A549 (cell line): ENCODE measurements around the gene KDM1B. TPM values are rescaled to one million over a fixed set of nuclear protein-coding genes. Genes with fewer than 3 reads are reported as not detected.

ENCODE experiments used
- ATAC-seq, 2 experiments: fragments of 200-7000 bp in 1 of 2; fragments of >200 bp in 1 of 2; cut with Nextera tagmentation in 1 of 2; cut with Tn5 transposase in 1 of 2; 3 replicates each; pipeline versions ENCODE4 v1.8.0 to v1.9.1; 2018 to 2020; ENCODE audit warnings: mild to moderate bottlenecking in 1 of 2, moderate library complexity in 1 of 2
- CTCF ChIA-PET: fragments of 300-600 bp; sonication (Branson Sonifier 250); formaldehyde crosslinking; extraction: SDS; loops from one replicate; lab custom pipeline; 2021; ENCODE audit warnings: antibody characterized with exemption, inconsistent platforms; lab: Yijun Ruan, JAX
- POLR2A ChIA-PET: fragments of 350-600 bp; formaldehyde crosslinking; extraction: SDS; loops from one replicate; lab custom pipeline; 2021; ENCODE audit warnings: antibody characterized with exemption, inconsistent platforms; lab: Yijun Ruan, JAX
- DNase-seq, 2 experiments: peaks; one replicate each; pipeline versions ENCODE4 v3.0.0 to v3.0.0-alpha.2; 2011 to 2016; ENCODE audit warnings: low read depth in 1 of 2, low spot score in 1 of 2
- FAIRE-seq: peaks from 2 replicates; lab custom pipeline; 2011; peaks lifted over from hg19 to GRCh38; lab: Jason Lieb, UNC
- H3K27ac ChIP-seq, 2 experiments: fragments of >200 bp; sonication (Bioruptor Twin); formaldehyde crosslinking; 3 replicates each; pipeline ENCODE4 v1.5.1; 2016 to 2017
- H3K4me1 ChIP-seq: fragments of >200 bp; sonication (Bioruptor Twin); formaldehyde crosslinking; 3 replicates; pipeline ENCODE4 v1.6.1; 2016
- H3K4me2 ChIP-seq: fragments of >200 bp; sonication (Bioruptor Twin); formaldehyde crosslinking; 3 replicates; pipeline ENCODE4 v1.6.1; 2016
- H3K4me3 ChIP-seq: fragments of >200 bp; sonication (Bioruptor Twin); formaldehyde crosslinking; 3 replicates; pipeline ENCODE4 v1.5.1; 2016
- H3K9me3 ChIP-seq: fragments of >200 bp; sonication (Bioruptor Twin); formaldehyde crosslinking; 3 replicates; pipeline ENCODE4 v1.6.1; 2016
- BHLHE40 ChIP-seq: IDR thresholded peaks from 2 replicates; pipeline ENCODE4 v1.6.1; 2012; ENCODE audit warnings: low read depth, low read length, inconsistent platforms
- CBX8 ChIP-seq: fragments of 200-600 bp; sonication (generic); IDR thresholded peaks from 2 replicates; pipeline ENCODE4 v1.6.1; 2016
- EHMT2 ChIP-seq: fragments of 200-600 bp; sonication (generic); IDR thresholded peaks from 2 replicates; pipeline ENCODE4 v1.6.1; 2016; ENCODE audit warnings: antibody characterized with exemption, low read depth, mild to moderate bottlenecking, moderate library complexity
- EP300 ChIP-seq, 2 experiments: fragments of >200 bp; sonication (Bioruptor Twin); formaldehyde crosslinking; IDR thresholded peaks; 2 replicates in 1 of 2; 3 replicates in 1 of 2; pipeline ENCODE4 v1.6.1; 2016 to 2017
- ESRRA ChIP-seq: fragments of 150-350 bp; IDR thresholded peaks from 2 replicates; pipeline ENCODE4 v1.6.1; 2014; ENCODE audit warnings: mild to moderate bottlenecking, low read length, borderline replicate concordance
- FOSB ChIP-seq: fragments of 250-450 bp; sonication (Bioruptor Pico); IDR thresholded peaks from 2 replicates; pipeline ENCODE4 v1.5.0; 2020; ENCODE audit warnings: mild to moderate bottlenecking, moderate library complexity
- FOSL2 ChIP-seq, 2 experiments: fragments of 450-650 bp in 1 of 2; fragments of >200 bp in 1 of 2; sonication (Bioruptor Twin) in 1 of 2; formaldehyde crosslinking; IDR thresholded peaks; 2 replicates each; pipeline versions ENCODE4 v1.5.0 to v1.6.1; 2016 to 2020; ENCODE audit warnings: mild to moderate bottlenecking in 1 of 2, moderate library complexity in 1 of 2
- HEYL ChIP-seq: fragments of 250-450 bp; sonication (Bioruptor Pico); IDR thresholded peaks from 2 replicates; pipeline ENCODE4 v1.8.0; 2021; ENCODE audit warnings: mild to moderate bottlenecking, moderate library complexity
- HOXB13 ChIP-seq: fragments of 250-450 bp; sonication (Bioruptor Pico); IDR thresholded peaks from 2 replicates; pipeline ENCODE4 v1.5.0; 2020; ENCODE audit warnings: low read depth, mild to moderate bottlenecking, moderate library complexity
- HOXB5 ChIP-seq: fragments of 250-450 bp; sonication (Bioruptor Pico); IDR thresholded peaks from 2 replicates; pipeline ENCODE4 v1.5.0; 2020; ENCODE audit warnings: mild to moderate bottlenecking, moderate library complexity
- JUN ChIP-seq, 2 experiments: fragments of >200 bp; sonication (Bioruptor Twin); formaldehyde crosslinking; IDR thresholded peaks; 2 replicates in 1 of 2; 3 replicates in 1 of 2; pipeline ENCODE4 v1.6.1; 2016 to 2017
- JUNB ChIP-seq: fragments of >200 bp; sonication (Bioruptor Twin); formaldehyde crosslinking; IDR thresholded peaks from 2 replicates; pipeline ENCODE4 v1.6.1; 2016
- KDM1A ChIP-seq: fragments of 200-600 bp; sonication (generic); IDR thresholded peaks from 2 replicates; pipeline ENCODE4 v1.6.1; 2016; ENCODE audit warnings: low read depth, mild to moderate bottlenecking
- MAFK ChIP-seq: fragments of 450-650 bp; IDR thresholded peaks from 2 replicates; pipeline ENCODE4 v1.6.1; 2014; ENCODE audit not compliant: partially characterized antibody
- MYC ChIP-seq: IDR thresholded peaks from 2 replicates; pipeline ENCODE4 v1.6.1; 2012; ENCODE audit warnings: mild to moderate bottlenecking, inconsistent platforms, low read length, improper control_type of control experiment, borderline replicate concordance
- PBX3 ChIP-seq: IDR thresholded peaks from 2 replicates; pipeline ENCODE4 v1.6.1; 2012
- PHF8 ChIP-seq: fragments of 200-600 bp; sonication (generic); IDR thresholded peaks from 2 replicates; pipeline ENCODE4 v1.6.1; 2016; ENCODE audit warnings: low read depth, mild to moderate bottlenecking, antibody characterized with exemption, moderate library complexity, borderline replicate concordance
- RFX5 ChIP-seq: fragments of 450-650 bp; IDR thresholded peaks from 2 replicates; pipeline ENCODE4 v1.7.1; 2014; ENCODE audit warnings: antibody characterized with exemption, mild to moderate bottlenecking, moderate library complexity
- SREBF2 ChIP-seq: fragments of 450-650 bp; IDR thresholded peaks from 2 replicates; pipeline ENCODE4 v1.6.1; 2014; ENCODE audit warnings: mild to moderate bottlenecking, moderate library complexity
- TFCP2L1 ChIP-seq: fragments of 250-450 bp; sonication (Bioruptor Pico); IDR thresholded peaks from 2 replicates; pipeline ENCODE4 v1.5.0; 2021; ENCODE audit warnings: mild to moderate bottlenecking
- USF2 ChIP-seq: fragments of 450-650 bp; IDR thresholded peaks from 2 replicates; pipeline ENCODE4 v1.6.1; 2014; ENCODE audit warnings: antibody characterized with exemption
- WGBS: methylation state at CpG from one replicate; pipeline ENCODE4 v1.1.6; 2017; ENCODE audit errors: missing lambda C conversion rate; 5-methylcytosine and 5-hydroxymethylcytosine counted together
- polyA plus RNA-seq, 4 experiments: library from polyadenylated mRNA; depleted of rRNA in 3 of 4; stranded (reverse); fragments of >200 nt; fragmentation: RNase III in 1 of 4; extraction: RNeasy Plus Mini Kit Qiagen cat#74134 plus additional on column Dnase treatment in 1 of 4; gene quantifications; 2 replicates in 3 of 4; 3 replicates in 1 of 4; pipeline ENCODE4 v1.2.3, GENCODE V29; 2011 to 2017
- TF ChIP-seq, protein P1 (sequence below): fragments of >200 bp; sonication (Bioruptor Twin); formaldehyde crosslinking; IDR thresholded peaks from 3 replicates; pipeline ENCODE4 v1.6.1; 2016
- TF ChIP-seq, protein P2 (sequence below): IDR thresholded peaks from 2 replicates; pipeline ENCODE4 v1.6.1; 2012
- TF ChIP-seq, protein P3 (sequence below): fragments of >200 bp; sonication (Bioruptor Twin); formaldehyde crosslinking; IDR thresholded peaks from 3 replicates; pipeline ENCODE4 v1.5.1; 2016
- TF ChIP-seq, protein P4 (sequence below): IDR thresholded peaks from 2 replicates; pipeline ENCODE4 v1.6.1; 2012; ENCODE audit warnings: low read depth, borderline replicate concordance

KDM1B gene
- polyA plus RNA-seq, 2 of the 4 experiments (the other 2 are of a cell fraction) = 11.0 to 14.9 TPM

DNA sequence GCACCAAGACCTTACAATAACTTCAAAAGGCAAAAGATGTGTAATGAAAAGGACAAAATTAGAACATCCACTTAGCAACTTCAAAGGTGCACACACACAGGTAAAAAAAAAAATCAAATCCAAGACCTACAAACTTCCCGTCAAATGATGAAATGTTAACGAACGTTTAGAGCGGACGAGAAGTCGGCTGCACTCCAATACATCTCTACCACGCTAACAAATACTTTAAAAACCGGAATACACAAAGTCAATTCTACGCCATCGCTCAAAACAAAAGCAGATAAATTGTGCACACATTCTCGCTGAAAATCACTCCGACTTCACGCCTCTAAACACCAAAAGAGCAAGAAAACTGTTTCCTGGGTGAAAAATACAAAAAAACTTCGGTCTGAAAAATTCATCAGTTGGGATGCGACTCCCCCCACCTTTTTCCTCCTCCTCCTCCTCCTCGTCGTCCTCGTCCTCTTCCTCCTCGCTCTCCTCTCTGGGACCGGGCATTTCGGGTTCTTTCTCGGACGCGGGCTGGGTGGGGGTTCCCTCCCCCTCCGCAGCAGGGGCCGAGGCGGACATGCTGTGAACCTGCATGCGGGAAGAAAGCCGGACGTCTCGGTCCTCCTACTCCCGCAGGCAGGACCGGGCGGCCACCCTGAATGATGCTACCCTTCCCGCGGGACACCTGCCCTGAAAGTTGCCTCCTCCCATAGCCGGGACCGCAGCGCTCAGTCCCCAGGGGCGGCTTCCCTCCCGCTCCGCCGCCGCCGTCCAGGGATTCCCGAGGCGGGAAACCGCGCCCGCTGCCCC, 108.4 kb downstream of the KDM1B start:
- ATAC-seq (peak; percentile 45 to 52; a peak in 5 of 6 replicates), FAIRE-seq (no peak), DNase-seq (peak in 1 of 2 experiments; percentile 8)
- peak overlapping the region; percentile 83 for H3K4me3 ChIP-seq
- ChIA-PET CTCF (no interaction called here), POLR2A (interaction anchor here (0.6 to 1.0 kb wide), 2 partner anchors 17 to 107 kb away, joined by 3 to 4 read pairs; no protein-coding TSS in a partner anchor)
- H3K4me1 ChIP-seq = peaks cover 37% of the 10 kb centered on the region
- peak overlapping the region; percentile 96 to 97 for H3K27ac ChIP-seq
- 2% methylated on average over 22 of the region's 50 CpGs for WGBS
- no peaks in the 10 kb centered on the region for H3K9me3 ChIP-seq
- peak overlapping the region; percentile 84 for H3K4me2 ChIP-seq
- TF ChIP-seq SREBF2 (no peak), JUN (IDR thresholded peaks at IDR 0.05) (no peak), HOXB5 (CRISPR knock-in tag) (no peak), MYC (no peak), FOSL2 (IDR thresholded peaks at IDR 0.05) (no peak), FOSL2 (CRISPR knock-in tag; IDR thresholded peaks at IDR 0.05) (no peak), MAFK (no peak), JUNB (no peak), PHF8 (0 out of 2 replicates have a peak, but pooled peaks have one; percentile 1)
- TF ChIP-seq, protein P1, sequence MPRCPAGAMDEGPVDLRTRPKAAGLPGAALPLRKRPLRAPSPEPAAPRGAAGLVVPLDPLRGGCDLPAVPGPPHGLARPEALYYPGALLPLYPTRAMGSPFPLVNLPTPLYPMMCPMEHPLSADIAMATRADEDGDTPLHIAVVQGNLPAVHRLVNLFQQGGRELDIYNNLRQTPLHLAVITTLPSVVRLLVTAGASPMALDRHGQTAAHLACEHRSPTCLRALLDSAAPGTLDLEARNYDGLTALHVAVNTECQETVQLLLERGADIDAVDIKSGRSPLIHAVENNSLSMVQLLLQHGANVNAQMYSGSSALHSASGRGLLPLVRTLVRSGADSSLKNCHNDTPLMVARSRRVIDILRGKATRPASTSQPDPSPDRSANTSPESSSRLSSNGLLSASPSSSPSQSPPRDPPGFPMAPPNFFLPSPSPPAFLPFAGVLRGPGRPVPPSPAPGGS = no peak
- TF ChIP-seq, protein P2, sequence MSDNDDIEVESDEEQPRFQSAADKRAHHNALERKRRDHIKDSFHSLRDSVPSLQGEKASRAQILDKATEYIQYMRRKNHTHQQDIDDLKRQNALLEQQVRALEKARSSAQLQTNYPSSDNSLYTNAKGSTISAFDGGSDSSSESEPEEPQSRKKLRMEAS = 0 out of 2 replicates have a peak, but pooled peaks have one; percentile 20
- TF ChIP-seq, protein P3, sequence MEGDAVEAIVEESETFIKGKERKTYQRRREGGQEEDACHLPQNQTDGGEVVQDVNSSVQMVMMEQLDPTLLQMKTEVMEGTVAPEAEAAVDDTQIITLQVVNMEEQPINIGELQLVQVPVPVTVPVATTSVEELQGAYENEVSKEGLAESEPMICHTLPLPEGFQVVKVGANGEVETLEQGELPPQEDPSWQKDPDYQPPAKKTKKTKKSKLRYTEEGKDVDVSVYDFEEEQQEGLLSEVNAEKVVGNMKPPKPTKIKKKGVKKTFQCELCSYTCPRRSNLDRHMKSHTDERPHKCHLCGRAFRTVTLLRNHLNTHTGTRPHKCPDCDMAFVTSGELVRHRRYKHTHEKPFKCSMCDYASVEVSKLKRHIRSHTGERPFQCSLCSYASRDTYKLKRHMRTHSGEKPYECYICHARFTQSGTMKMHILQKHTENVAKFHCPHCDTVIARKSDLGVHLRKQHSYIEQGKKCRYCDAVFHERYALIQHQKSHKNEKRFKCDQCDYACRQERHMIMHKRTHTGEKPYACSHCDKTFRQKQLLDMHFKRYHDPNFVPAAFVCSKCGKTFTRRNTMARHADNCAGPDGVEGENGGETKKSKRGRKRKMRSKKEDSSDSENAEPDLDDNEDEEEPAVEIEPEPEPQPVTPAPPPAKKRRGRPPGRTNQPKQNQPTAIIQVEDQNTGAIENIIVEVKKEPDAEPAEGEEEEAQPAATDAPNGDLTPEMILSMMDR = no peak

DNA sequence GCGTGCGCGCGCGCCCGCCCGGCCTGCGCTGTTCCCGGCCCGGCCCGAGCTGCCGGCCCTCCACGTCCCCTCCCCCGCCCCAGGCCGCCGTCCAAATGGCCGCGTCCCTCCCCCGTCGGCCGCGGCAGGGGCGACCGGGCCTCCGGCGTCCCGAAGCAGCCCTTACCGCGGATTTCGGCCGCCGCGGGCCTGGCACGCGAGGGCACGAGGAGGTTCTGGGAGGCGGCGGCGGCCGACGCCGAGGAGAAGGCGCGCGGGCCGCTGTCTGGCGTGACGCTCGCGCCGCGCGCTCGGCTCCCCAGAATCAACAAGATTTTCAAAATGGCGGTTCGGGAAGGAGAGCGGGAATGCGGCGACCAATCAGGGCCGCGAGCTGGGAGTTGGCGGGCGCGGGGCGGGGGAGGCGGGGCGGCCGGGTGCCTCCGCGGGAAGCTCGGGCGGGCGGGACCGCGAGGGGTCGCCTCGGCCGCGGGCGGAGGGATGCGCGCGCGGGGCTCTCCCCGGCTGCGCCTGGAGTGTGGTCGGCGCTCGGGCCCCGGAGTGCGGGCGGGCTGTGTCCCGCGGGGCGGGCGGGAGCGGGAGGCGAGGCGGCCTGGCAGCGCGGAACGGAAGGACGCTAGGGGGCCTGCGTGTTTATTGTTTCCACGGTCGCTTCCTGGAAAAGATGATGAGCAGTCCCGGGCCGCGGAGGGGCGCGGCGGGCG, 109.1 kb downstream of the KDM1B start, which contains the start of gene DEK:
Gene DEK, minus strand, starts transcription at position 312 of the 704 bp plus-strand sequence. CDS start 543 bp downstream, outside the sequence.
- peak within 1 kb of the TSS; percentile 88 for H3K4me2 ChIP-seq
- H3K27ac ChIP-seq = peak within 1 kb of the TSS; percentile 96 to 97
- ATAC-seq = peak; percentile 81 to 91
- peaks cover 37% of the 10 kb centered on the region for H3K4me1 ChIP-seq
- peak within 1 kb of the TSS; percentile 83 for H3K4me3 ChIP-seq
- WGBS = 2% methylated on average over 26 of the region's 113 CpGs
- ChIA-PET POLR2A (interaction anchor here (0.6 to 1.0 kb wide), 2 partner anchors 17 to 106 kb away, joined by 3 to 4 read pairs; no protein-coding TSS in a partner anchor), CTCF (no interaction called here)
- DNase-seq = peak; percentile 51 to 84
- H3K9me3 ChIP-seq = no peaks in the 10 kb centered on the region
- FAIRE-seq = no peak
- no peak for TF ChIP-seq KDM1A
- no peak for TF ChIP-seq RFX5
- no peak for TF ChIP-seq PBX3
- TF ChIP-seq PHF8 = 0 out of 2 replicates have a peak, but pooled peaks have one; percentile 30
- TF ChIP-seq CBX8 = no peak
- TF ChIP-seq EP300 (IDR thresholded peaks at IDR 0.05) = no peak
- TF ChIP-seq, protein P3 = peak; percentile 47
- TF ChIP-seq BHLHE40 = no peak
- no peak for TF ChIP-seq HEYL (CRISPR knock-in tag)
- no peak for TF ChIP-seq HOXB13 (CRISPR knock-in tag)
- TF ChIP-seq TFCP2L1 (CRISPR knock-in tag) = no peak
- no peak for TF ChIP-seq EHMT2
- TF ChIP-seq FOSB (CRISPR knock-in tag) = no peak
- TF ChIP-seq USF2 = no peak
- TF ChIP-seq, protein P4, sequence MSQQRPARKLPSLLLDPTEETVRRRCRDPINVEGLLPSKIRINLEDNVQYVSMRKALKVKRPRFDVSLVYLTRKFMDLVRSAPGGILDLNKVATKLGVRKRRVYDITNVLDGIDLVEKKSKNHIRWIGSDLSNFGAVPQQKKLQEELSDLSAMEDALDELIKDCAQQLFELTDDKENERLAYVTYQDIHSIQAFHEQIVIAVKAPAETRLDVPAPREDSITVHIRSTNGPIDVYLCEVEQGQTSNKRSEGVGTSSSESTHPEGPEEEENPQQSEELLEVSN = peak; percentile 88
- TF ChIP-seq ESRRA = no peak
